GM21717 (cell line): Measurements from ENCODE around the gene NTNG2.
"Not testable (repeated sequence)": the region's sequence is repeated elsewhere in the genome, so short reads cannot be mapped to it uniquely, and the experiment has no call there.

Experiments used
- ATAC-seq: cut with Tn5 transposase; IDR thresholded peaks from one replicate; pipeline ENCODE4 v1.9.1; 2021; ENCODE audit warnings: mild to moderate bottlenecking, moderate library complexity; ENCODE audit not compliant: unreplicated experiment

Gene NTNG2

DNA sequence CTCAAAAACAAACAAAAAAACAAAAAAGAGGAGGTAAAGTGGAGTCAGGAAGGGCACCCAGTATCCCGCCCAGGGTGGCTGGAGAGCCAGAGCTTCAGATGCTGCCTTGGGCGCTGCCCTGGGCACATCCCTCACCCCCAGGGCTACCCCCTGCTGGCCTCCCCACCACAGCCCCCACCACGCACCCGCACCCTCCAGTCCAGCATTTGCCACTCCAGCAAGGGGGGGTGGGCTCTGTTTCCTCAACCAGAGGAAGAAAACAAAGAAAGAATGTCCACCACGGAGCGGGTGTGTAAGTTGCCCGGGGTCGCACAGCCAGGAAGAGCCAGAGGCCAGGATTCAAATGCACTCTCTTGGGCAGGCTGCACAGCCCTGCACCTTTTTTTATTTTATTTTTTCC is 86.1 kb downstream of the NTNG2 start:
- ATAC-seq = no peak

DNA sequence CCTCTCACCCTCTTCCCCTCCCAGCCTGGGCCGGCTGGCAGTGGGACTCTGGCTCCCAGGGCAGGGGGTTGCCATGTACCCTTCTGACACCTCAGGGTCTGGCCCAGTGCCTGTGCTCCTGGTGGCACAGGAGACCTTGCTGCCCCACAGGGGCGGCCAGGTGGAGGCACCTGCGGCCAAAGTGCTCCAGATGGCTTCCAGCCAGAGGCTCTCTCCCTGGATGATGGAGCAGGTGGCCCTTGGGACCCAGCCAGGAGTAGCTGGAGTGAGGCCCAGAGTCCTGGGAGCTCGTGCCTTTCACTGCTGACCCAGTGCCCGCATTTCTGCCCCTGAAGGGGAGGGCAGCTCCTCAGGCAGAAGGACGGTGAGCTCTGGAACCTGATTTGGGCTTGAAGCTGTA is 87.3 kb downstream of the NTNG2 start:
- ATAC-seq = no peak

DNA sequence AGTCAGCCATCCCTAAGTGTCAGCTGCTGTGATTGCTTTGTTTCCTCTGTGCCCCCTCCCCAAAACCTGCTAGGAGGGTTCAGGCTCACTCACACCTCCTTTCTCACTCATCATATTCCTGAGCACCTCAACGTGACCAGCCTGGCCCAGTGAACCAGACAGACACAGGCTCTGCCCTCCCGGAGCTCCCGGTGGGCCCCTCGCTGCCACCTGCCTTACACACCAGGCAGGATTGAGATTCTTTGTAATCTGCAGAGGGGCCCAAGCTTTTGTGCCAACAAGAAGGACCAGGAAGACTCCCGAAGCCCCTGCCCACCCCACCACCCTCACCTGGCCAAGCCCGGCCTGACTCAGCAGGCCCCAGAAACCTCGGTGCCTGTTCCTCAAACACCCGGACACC is 87.8 kb downstream of the NTNG2 start:
- no peak for ATAC-seq

DNA sequence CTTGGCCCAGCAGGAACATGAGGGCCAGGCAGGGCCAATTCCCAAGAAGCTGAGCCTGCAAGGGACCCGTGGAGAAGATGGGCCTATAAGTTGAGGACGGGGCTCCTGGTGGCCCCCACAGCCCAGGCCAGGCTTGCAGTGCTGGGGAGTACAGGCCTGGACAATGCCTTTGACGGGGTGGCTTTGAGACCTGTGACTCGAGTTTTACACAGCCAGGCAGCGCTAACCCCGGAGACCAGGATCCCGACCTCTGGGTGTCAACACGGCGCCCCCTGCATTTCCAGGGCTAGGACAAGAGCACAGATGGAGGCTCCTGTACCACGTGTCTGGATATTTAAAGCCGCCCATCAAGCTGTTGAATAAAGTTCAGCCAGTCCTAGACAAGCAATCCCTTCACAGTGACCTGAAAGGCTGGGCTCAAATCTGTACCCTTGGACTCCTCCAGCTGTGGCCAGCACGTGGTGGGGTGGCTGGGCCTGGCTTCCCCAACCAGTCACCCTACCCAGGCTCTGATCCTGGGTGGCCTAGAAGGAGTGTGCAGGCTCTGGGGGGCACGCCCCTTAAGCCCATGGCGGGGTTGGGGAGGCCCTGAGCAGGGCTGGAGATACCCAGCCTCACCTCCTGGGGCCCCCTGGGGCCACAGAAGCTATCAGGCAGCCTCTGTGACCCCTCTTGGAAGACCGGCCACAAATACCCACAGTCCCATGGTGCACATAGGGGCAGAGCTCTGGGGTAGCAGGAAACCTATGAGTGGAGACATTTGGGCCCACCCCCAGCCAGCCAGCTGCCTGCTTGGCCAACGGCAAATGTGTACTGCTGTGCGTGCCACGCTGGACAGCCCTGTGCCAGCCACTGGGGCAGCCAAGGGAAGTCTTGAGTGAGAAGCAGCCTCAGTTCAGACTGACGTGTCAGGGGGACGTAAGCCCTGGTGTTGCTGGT is 88.7 kb downstream of the NTNG2 start:
- no peak for ATAC-seq

DNA sequence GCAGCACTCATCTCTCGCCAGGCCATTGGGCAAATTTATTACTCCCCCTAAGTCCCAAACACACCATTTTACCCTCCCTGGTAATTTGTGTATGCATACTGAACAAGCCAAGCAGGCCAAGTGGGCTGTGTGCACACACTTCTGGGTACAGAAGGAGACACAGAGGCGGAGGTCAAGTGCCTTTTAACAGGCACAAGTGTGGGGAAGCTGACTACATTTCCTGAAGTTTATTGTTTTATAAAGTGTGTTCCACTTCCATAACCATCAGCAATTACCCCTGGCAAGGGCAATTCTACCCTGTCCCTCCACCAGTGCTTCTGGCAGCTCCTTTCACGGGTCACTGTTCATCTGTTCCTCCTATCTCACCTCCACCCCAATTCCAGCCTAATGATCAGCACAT is 99.0 kb downstream of the NTNG2 start:
- ATAC-seq = no peak

DNA sequence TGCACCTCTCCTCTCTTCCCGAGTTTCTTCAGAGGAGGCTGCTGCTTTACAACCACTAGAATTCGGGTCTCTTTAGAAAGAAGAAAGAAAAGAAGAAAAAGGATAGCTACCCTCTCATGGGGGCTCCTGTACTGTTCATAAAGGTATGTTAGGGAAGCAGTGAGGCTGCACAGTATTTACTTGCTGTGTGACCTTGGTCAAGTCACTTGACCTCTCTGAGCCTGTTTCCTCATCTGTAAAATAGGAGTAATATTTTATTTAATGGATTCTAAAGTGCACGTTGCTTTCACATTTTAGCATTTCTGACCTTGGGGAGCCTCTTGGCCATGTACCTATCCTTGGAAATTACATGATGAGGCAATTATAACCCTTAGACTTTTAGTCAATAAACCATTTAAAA is 104.2 kb downstream of the NTNG2 start:
- ATAC-seq = no peak

DNA sequence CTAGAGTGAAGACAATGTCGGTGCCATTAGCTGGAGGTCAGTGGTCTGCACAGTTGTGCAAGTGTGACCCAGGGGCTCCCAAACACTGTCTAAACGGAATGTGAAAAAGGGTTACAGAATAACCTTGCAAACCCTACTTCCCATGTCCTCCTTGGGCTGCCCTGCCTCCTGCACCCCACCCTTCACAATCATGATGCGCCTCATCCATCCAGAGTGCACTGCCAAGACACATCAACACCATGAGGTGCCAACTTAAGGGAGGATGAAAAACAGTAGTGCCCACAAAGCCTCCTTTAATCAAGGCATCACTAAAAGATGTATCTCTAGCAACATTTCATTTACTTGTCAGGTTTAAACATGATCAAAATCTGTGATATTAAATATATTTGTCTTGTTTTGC is 105.8 kb downstream of the NTNG2 start:
- ATAC-seq = no peak

DNA sequence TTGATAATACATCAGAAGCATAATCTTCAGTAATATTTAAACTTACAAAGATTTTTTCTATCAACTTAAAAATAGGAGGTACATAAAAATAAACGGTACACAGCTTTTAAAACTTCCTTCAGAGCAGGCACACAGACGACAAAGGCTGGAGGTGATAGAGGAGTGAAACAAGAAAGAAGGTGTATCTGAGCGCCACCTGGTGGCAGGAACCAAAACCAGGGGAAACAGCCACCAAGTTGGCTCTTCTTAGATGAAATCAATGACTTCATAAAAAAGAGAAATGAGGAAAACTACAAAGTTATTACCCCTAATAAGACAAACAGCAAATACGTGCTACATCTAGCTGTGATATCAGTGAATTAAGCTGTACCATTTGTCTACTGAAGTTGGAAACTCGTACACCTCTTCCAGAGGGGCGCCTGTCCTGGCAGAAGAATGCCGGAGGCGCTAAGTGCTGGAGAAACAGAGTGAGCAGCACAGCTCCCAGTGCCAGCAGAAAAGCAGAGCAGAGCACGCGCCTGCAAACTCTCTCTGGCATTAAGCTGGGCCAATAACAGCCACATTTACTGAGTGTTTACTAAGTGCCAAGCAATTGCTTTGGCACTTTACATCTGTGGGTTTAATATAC is 107.0 kb downstream of the NTNG2 start:
- ATAC-seq = no peak

DNA sequence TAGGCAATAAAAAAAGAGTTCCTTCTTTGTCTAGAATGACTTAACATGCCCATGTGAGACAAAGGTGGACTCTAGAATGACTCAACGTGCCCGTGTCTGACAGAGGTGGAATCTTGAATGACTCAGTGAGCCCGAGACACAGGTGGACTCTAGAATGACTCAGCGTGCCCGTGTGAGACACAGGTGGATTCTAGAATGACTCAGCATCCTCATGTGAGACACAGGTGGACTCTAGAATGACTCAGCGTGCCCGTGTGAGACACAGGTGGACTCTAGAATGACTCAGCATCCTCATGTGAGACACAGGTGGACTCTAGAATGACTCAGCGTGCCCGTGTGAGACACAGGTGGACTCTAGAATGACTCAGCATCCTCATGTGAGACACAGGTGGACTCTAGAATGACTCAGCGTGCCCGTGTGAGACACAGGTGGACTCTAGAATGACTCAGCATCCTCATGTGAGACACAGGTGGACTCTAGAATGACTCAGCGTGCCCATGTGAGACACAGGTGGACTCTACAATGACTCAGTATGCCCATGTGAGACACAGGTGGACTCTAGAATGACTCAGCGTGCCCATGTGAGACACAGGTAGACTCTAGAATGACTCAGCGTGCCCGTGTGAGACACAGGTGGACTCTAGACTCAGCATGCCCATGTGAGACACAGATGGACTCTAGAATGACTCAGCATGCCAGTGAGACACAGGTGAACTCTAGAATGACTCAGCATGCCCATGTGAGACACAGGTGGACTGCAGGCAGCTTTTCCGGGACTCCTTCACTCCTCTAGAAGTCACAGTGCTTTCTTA is 108.1 kb downstream of the NTNG2 start:
- ATAC-seq = not testable (repeated sequence)

DNA sequence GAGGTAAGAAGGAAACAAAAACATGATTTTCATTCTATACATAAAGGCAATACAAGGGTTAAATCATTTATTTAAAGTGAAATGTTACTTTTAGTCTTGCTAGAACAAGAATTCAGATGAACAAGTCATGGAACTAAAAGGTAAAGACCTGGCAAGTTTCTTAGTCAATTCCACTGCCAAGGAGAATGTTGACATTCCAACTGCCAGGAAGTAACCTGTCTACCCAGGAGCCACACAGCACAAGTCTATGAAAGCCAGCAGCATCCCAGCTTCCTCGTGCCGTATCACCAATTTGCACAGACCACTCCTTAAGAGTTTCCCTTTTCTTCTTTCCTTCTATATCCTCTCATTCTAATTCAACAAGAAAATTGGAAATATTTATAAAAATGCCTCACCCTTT is 113.0 kb downstream of the NTNG2 start:
- no peak for ATAC-seq

DNA sequence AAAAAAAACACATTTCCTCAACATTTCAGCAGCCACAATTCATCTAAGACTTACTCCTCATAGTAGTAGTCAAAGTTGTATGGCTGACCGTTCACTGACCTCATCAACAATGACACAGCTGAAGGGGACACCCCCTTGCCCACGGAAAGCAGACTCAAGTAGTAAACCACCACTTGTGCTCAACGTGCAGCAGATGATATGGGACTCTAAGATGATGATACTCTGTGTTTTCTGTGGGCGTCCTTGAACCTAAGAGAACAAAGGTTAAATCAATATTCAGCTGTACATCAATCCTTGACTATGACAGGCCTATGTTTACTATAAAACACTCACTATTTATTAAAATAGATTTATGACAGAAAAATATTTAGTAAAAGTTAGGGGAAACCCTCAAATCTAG is 121.3 kb downstream of the NTNG2 start:
- ATAC-seq = no peak

DNA sequence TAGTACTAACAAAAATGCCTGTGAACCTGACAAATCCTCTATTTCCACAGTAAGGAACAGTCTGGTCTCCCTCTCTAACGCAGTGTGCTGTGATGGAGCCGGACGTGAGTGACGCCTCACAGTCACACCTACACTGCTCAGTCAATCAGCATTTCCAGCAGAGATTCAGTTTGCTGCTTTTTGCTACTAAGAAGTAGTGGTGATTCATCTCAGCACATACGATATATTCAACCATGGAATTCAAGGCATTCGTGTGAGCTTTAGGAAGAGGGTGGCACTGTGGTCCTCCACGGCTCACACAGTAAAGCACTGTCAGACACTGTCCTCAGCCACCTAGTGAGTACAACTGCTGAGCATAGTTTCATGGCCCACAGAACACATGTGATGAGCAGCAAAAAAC is 122.0 kb downstream of the NTNG2 start:
- ATAC-seq = no peak

DNA sequence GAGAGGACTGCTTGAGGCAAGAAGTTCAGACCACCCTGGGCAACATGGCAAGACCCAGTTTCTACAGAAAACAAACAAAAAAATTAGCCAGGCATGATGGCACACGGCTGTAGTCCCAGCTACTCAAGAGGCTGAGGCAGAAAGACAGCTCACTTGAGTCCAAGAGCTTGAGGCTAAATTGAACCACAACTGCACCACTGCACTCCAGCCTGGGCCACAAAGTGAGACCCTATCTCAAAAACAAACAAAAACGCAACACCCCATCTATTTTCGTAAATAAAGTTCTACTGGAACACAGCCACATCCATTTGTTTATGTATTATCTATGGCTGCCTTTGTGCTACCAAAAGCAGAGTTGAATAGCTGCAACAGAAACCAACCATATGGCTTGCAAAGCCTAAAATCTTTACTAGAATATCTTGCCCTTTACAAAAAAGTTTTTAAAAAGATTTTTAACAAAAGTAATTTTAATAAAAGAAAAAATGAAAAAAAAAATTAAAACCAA is 125.5 kb downstream of the NTNG2 start:
- ATAC-seq = no peak

DNA sequence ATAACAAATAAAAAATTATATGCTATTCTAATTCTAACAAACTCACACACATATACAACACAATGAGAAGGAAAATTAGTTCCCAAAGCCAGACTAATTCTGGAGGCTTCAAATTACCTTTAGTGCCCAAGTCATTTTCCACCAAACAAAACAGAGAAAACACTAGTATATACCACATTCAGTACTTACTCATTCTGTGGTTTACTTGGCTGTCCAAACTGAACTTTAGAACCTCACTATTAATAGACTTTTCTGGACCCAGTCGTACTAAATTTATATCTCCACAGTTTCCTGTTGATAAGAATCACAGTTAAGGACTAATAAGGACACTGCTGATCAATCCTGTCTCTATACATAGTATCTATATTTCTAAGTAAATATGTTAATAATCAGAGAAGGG is 126.5 kb downstream of the NTNG2 start:
- ATAC-seq = no peak

DNA sequence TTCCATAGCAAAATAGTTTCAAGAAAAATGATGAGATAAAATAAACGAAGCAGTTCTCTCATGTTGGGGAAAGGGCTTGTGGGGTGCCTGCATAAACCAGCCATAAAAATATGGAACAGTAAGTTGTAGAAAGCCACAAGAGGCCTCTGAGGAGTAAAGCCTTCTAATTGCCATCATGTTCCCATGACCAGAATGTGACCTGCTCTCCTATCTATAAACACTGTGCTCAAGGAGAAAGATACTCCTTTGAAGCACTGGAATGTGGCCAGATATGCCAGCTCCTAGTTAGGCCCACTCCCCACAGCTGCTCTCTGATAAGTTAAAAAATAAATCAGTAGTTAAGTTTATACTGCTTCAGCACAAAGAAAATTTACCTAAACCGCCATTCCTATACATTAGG is 127.1 kb downstream of the NTNG2 start:
- ATAC-seq = no peak

DNA sequence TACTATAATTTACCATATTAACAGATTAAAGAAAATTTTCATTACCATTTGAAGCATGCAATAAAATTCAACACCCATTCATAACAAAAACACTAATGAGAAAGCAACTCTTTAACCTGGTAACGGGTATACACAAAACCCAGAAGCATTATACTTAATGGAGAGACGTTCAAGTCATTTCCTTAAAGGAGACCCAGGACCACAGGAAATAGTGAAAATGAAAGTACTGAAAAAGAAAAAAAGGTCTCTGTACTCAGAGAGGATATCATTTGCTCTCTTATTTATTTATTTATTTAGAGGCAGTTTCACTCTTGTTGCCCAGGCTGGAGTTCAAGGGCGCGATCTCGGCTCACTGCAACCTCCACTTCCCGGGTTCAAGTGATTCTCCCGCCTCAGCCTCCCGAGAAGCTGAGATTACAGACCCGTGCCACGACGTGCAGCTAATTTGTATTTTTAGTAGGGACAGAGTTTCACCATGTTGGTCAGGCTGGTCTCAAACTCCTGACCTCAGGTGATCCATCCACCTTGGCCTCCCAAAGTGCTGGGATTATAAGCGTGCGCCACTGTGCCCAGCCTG is 131.4 kb downstream of the NTNG2 start:
- ATAC-seq = no peak
